HG02678 (cell line): ENCODE measurements around the gene FBP1.
A peak's percentile ranks its signal among the peaks of the same experiment; 100 is the strongest.

Source experiments
- ATAC-seq: cut with Tn5 transposase; IDR thresholded peaks from one replicate; pipeline ENCODE4 v1.9.1; 2021; ENCODE audit warnings: mild to moderate bottlenecking, moderate library complexity; ENCODE audit not compliant: unreplicated experiment

The FBP1 gene

DNA sequence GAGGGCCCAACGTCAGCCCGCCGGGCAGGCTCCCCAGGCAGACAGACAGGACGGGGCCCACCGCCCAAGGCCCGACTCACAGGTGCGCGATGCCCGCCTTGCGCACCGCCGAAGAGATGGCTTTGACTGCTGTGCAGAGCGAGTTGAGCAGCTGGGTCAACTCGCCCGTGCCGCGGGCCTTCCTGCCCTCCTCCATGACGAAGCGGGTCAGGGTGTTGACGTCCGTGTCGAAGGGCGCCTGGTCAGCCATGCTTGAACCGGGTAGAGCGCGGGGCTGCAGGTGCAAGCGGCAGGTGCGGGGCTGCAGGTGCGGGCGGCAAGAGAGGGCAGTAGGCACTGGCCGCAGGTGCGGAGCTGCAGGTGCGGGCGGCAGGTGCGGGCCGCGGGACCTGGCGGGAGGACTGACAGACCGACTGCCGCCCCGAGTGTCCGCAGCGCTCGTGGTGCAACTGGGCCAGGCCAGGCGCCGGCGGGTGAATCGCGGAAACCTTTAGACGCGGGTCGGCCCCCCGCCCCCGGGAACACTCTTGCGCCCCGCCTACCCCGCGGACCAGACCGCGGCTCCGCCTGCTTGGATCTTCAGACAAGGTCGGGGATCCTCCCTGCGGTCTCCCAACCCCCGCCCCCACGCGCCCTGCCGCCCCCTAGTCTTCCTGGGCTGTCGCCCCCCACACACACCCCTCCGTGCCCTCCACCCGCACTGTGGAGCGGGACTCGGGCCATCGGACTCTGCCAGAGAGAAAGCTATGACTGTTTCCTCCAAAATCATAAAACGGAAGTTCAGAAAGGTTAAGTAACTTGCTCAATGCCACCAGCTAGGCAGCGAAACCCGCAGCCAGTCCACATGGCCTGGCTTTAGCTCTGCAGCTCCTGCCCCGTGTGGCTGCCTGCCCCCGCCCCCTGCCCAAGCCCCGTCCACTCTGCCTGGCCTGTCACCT, at the start of gene FBP1:
FBP1 (minus strand) TSS at position 458 of the 938 bp plus-strand sequence; CDS start at position 250, 208 bp downstream.
- peak; percentile 54 for ATAC-seq

- no peak for ATAC-seq
Measured at GRCh38 chr9:94687451-94687850, 48.1 kb upstream of the FBP1 start.

GRCh38 chr9:94685359-94685758, 46.0 kb upstream of the FBP1 start:
- ATAC-seq, result no peak

- no peak for ATAC-seq
Measured at GRCh38 chr9:94681508-94681907, 42.2 kb upstream of the FBP1 start.

- ATAC-seq, result no peak
Measured at GRCh38 chr9:94680621-94681020, 41.3 kb upstream of the FBP1 start.

- ATAC-seq, result no peak
Measured at GRCh38 chr9:94680020-94680419, 40.7 kb upstream of the FBP1 start.

DNA sequence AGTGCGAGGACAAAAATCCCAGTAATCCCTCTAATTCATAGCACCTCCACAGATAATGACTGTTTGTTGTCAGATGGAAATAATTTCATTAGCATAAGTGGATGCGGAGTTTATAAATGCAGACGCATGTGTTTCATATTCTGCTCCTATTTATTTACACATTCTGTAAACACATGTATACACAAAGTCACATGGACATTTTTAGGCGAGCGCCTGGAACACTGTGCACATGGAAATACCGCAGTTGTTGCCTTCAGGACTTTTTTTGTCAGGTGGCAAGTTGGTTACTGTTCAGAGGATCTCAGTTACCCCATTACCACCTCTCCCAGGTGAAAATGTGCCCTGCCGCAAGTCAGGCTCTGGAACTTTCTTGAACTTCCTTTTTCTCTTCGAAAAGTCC, 40.3 kb upstream of the FBP1 start:
- no peak for ATAC-seq

DNA sequence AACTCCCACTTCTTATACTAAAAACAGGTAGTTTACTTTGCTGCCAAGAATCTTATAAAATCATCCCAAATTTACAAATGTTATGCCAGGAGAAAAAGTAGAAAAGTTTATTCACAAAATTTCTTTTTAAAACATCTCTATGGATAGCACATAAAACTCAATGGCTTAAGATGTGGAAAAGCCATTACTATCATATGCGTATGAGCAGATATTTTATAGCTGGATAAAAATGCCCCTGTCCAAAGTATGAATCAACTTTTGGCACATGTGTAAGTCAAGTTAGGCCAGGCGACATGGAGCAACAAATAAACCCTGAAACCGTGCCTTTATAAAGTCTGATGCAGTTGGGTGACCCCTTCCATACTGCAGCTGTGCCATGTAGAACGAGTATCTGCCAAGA, 38.6 kb upstream of the FBP1 start:
- no peak for ATAC-seq

GRCh38 chr9:94676446-94677131, 37.3 kb upstream of the FBP1 start:
- ATAC-seq, result no peak

- ATAC-seq, result no peak
Measured at GRCh38 chr9:94675008-94675881, 35.9 kb upstream of the FBP1 start.

- no peak for ATAC-seq
Measured at GRCh38 chr9:94672811-94673487, 33.6 kb upstream of the FBP1 start.

GRCh38 chr9:94668928-94669729, 29.8 kb upstream of the FBP1 start:
- peak; percentile 72 for ATAC-seq

- ATAC-seq, result no peak
Measured at GRCh38 chr9:94668418-94668927, 29.2 kb upstream of the FBP1 start.

DNA sequence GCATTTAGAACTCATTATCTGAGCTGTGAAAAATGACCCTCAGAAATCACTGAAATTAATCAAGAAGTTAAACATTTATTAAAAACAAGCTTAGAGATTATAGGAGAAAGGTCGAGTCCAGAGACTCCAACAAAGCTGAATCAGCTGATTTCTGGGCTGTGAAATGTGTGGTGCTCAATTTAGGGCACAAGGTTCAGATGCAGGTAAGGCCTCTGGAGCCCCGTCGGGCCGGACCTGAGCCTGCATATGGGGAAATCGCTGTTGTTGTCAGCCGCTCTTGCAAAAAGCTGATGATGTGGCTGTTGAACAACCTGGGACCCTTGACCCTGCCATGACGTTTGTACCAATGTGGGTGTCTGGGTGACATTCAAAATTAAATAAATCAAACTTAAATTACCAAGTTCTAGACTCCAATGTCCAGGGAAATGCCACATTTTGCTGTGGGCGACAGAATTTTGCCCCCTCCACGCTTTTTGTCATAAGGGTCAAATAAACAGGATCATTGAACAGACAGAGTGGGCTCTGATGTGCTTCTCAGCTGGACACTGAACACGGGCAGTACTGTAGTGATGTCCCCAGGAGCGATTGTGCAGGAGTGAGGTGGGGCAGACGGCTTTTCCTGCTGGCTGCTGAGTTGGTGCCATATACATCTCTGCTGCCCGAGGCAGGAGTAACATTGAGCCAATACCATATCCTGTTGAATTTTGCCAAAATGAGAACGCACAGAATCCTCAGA, 27.2 kb upstream of the FBP1 start:
- ATAC-seq, result no peak

GRCh38 chr9:94665613-94666012, 26.3 kb upstream of the FBP1 start:
- no peak for ATAC-seq

DNA sequence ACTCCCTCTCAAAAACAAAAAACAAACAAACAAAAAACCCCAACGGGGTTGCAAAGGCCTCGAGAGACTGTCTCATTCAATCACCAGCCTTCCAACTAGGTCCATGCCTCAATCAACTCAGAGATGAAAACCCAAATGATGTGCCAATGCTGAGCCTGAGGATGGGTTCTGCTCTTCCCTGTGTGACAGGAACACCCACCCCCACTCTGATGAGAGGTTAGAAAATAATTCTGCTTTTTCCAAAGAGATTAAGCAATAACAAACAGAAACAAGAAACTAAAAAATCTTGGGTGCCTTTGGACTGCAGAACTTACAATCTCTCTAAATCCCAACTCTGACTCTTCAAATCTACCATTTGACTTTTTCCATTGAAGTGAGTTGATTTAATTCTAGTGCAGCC, 25.5 kb upstream of the FBP1 start:
- no peak for ATAC-seq

- ATAC-seq, result no peak
Measured at GRCh38 chr9:94663640-94664039, 24.3 kb upstream of the FBP1 start.

GRCh38 chr9:94663140-94663539, 23.8 kb upstream of the FBP1 start:
- ATAC-seq, result no peak
